ENCODE data around the gene REV3L.

Gene REV3L

DNA sequence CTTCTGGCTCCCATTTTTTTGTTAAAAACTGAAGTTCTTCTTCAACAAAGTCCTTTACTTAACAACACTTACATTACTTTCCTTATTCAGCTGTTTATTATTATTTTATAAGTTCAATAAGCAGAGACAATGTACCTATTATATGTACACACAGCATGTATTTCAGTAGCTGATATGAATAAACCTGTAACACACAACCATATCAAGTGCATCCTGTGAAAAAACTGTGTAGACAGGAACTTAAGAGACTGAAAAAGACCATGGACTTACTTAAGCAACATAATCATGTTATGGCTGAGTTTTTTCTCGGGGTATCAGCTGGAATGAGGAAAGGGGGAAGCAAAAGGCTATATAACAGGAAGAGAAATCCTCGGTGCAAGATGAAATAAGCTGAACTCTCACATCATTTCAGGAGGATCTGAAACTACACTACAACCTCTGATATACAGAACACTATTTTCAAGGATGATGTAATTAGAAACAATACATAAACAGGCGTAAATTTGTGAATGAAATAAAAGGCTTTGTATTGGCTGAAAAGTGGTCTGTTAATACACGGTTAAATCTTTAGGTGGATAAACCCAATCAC is 70.9 kb downstream of the REV3L start:
- no peak overlapping the region for H3K4me3 ChIP-seq (ENCODE audit: low read depth, low read length)
- TF ChIP-seq, protein P1, sequence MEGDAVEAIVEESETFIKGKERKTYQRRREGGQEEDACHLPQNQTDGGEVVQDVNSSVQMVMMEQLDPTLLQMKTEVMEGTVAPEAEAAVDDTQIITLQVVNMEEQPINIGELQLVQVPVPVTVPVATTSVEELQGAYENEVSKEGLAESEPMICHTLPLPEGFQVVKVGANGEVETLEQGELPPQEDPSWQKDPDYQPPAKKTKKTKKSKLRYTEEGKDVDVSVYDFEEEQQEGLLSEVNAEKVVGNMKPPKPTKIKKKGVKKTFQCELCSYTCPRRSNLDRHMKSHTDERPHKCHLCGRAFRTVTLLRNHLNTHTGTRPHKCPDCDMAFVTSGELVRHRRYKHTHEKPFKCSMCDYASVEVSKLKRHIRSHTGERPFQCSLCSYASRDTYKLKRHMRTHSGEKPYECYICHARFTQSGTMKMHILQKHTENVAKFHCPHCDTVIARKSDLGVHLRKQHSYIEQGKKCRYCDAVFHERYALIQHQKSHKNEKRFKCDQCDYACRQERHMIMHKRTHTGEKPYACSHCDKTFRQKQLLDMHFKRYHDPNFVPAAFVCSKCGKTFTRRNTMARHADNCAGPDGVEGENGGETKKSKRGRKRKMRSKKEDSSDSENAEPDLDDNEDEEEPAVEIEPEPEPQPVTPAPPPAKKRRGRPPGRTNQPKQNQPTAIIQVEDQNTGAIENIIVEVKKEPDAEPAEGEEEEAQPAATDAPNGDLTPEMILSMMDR (IDR thresholded peaks at IDR 0.05; ENCODE audit: low read depth, low read length) = no peak
- TF ChIP-seq POLR2A (IDR thresholded peaks at IDR 0.05; ENCODE audit: extremely low read depth, insufficient read length) = no peak
- TF ChIP-seq, protein P2, sequence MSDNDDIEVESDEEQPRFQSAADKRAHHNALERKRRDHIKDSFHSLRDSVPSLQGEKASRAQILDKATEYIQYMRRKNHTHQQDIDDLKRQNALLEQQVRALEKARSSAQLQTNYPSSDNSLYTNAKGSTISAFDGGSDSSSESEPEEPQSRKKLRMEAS (IDR thresholded peaks at IDR 0.05; ENCODE audit: low read depth, low read length) = no peak
- no peak for TF ChIP-seq MYC (IDR thresholded peaks at IDR 0.05; ENCODE audit: low read depth, low read length)
- DNase-seq (ENCODE audit: low read depth) = no peak

DNA sequence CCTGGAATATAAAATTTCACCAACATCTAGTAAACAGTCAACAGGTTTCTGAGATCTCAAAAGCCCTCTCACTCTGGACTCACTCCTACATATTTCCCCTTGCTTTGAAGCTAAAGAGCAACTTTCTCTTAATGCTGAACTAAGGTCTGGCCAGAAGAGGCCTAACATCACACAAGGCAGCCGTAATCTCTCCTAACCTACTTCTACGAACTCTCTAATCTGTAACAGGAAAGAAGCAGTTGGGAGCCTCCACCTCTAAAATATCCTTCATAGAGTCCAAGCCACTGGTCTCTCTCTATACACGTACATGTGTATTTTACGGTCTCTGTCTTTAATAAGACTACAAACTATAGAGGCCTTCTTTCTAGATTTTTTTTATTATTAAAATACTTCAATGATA is 72.0 kb downstream of the REV3L start:
- DNase-seq (ENCODE audit: low read depth) = no peak
- H3K4me3 ChIP-seq (ENCODE audit: low read depth, low read length) = no peak overlapping the region
- TF ChIP-seq MYC (IDR thresholded peaks at IDR 0.05; ENCODE audit: low read depth, low read length) (no peak), POLR2A (IDR thresholded peaks at IDR 0.05; ENCODE audit: extremely low read depth, insufficient read length) (no peak)
- TF ChIP-seq, protein P1 (IDR thresholded peaks at IDR 0.05; ENCODE audit: low read depth, low read length) = no peak
- TF ChIP-seq, protein P2 (IDR thresholded peaks at IDR 0.05; ENCODE audit: low read depth, low read length) = no peak

DNA sequence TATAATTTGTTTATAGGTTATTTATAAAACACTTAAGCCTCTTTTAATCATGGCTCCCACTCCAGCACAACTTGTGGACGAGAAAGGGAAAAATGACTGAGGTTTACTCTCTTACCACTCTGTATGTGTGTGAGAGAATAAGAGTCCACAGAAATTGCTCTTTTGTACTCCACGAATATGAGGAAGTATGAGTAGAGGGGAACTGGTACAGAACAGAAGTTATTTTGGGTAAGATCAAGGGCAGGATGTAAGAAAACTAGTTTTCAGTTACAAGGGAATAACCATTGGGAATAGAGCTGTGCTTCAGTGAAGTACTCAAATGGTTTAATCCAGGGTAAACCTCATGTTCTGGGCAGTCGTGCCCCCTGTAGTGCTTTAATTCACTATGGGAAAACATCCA is 72.6 kb downstream of the REV3L start:
- no peak overlapping the region for H3K4me3 ChIP-seq (ENCODE audit: low read depth, low read length)
- DNase-seq (ENCODE audit: low read depth) = peak; percentile 36
- TF ChIP-seq MYC (IDR thresholded peaks at IDR 0.05; ENCODE audit: low read depth, low read length) (no peak), POLR2A (IDR thresholded peaks at IDR 0.05; ENCODE audit: extremely low read depth, insufficient read length) (no peak)
- TF ChIP-seq, protein P2 (IDR thresholded peaks at IDR 0.05; ENCODE audit: low read depth, low read length) = no peak
- TF ChIP-seq, protein P1 (IDR thresholded peaks at IDR 0.05; ENCODE audit: low read depth, low read length) = no peak

DNA sequence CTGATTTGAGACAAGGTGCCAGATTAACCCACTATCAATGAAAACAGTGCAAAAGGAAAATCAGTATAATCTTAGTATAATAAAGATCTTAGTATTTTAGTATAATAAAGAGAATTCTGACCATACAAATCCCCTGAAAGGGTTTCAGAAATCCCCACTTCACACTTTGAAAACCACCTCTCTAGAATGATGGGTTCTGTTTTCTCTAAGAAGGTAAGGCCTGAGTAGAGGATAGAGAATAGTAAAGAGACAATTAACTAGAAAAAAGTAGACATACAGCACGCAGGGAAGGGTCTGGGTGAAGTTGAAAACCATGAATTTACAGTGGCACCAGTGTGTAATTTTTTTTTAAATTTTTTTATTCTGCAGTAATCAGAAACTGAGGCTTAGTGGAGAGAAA is 73.6 kb downstream of the REV3L start:
- no peak overlapping the region for H3K4me3 ChIP-seq (ENCODE audit: low read depth, low read length)
- TF ChIP-seq MYC (IDR thresholded peaks at IDR 0.05; ENCODE audit: low read depth, low read length) (no peak), POLR2A (IDR thresholded peaks at IDR 0.05; ENCODE audit: extremely low read depth, insufficient read length) (no peak)
- TF ChIP-seq, protein P2 (IDR thresholded peaks at IDR 0.05; ENCODE audit: low read depth, low read length) = no peak
- TF ChIP-seq, protein P1 (IDR thresholded peaks at IDR 0.05; ENCODE audit: low read depth, low read length) = no peak
- no peak for DNase-seq (ENCODE audit: low read depth)

DNA sequence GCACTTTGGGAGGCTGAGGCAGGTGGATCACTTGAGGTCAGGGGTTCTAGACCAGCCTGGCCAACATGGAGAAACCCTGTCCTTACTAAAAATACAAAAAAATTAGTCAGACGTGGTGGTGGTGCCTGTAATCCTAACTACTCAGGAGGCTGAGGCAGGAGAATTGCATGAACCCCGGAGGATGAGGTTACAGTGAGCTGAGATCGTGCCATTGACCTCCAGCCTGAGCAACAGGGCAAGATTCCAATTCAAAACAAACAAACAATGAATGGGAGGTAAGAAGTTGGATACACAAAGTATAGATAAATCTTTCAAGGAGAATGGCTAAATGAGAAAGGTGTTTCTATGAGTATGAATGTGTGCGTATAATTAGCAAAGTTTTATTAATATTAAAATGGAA is 75.3 kb downstream of the REV3L start:
- no peak for DNase-seq (ENCODE audit: low read depth)
- no peak overlapping the region for H3K4me3 ChIP-seq (ENCODE audit: low read depth, low read length)
- no peak for TF ChIP-seq MYC (IDR thresholded peaks at IDR 0.05; ENCODE audit: low read depth, low read length)
- TF ChIP-seq, protein P2 (IDR thresholded peaks at IDR 0.05; ENCODE audit: low read depth, low read length) = no peak
- TF ChIP-seq, protein P1 (IDR thresholded peaks at IDR 0.05; ENCODE audit: low read depth, low read length) = no peak
